HG02610 (cell line): ENCODE data around the gene PDE1A.

Source experiments
- ATAC-seq: cut with Tn5 transposase; IDR thresholded peaks from one replicate; pipeline ENCODE4 v1.9.1; 2021; ENCODE audit warnings: mild to moderate bottlenecking, moderate library complexity; ENCODE audit not compliant: unreplicated experiment

PDE1A gene

DNA sequence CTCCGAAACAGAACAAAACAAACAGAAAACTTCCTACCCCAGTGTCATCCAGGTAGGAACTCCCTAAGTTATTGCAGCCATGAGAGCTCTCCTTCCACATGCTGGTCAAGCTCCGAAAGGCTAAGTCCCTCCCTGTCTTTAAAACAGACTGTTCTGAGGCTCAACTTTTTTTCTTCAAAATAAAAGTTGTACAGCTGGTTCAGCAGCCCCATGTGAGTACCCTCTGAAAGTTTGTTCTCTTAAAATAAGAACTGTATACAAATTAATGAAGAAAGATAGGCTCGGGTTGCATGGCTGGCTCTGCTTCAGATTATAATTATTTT is at the start of gene PDE1A:
PDE1A (minus strand) TSS at position 119 of the 323 bp plus-strand sequence.
- no peak for ATAC-seq

GRCh38 chr2:182473635-182474034 is 46.8 kb upstream of the PDE1A start:
- no peak for ATAC-seq

DNA sequence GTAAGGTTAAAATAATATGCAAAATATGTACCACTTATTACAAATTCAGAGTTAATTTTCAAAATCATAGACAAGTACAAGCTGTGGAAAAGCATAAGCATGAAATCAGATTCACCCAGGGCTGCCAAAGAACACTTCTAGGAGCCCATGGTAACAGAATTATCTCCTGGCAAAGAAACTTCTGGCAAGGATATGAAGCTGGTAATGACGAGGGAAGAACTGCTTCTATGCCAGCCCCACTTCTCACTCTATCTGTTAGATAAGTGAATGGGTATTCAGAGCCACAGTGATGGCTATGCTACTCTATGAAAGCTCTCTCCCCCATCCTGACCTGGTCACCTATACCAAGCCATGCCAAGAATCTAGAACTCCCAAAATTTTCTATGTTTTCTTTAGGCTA is 36.9 kb upstream of the PDE1A start:
- ATAC-seq = no peak

DNA sequence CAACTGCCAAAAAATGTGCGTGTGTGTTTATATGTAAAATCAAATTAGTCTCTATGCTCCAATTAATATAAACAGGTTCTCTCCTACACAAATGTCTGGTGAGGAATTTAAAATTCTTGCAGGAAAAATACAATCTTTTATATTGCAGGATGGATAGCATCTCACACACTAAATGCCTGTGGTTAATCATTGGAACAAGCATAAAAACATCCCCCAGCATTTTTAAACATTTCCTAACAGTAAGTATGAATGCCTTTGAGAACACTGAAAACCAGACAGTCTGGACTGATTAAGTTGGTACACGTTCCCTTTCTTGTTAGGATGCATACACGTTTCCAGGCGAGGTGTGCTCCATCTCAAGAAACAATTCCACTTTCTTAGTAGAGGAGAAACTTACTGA is 29.9 kb upstream of the PDE1A start:
- no peak for ATAC-seq

- no peak for ATAC-seq
Measured at GRCh38 chr2:182452456-182452990, 25.7 kb upstream of the PDE1A start.

GRCh38 chr2:182448371-182448770 is 21.5 kb upstream of the PDE1A start:
- no peak for ATAC-seq

DNA sequence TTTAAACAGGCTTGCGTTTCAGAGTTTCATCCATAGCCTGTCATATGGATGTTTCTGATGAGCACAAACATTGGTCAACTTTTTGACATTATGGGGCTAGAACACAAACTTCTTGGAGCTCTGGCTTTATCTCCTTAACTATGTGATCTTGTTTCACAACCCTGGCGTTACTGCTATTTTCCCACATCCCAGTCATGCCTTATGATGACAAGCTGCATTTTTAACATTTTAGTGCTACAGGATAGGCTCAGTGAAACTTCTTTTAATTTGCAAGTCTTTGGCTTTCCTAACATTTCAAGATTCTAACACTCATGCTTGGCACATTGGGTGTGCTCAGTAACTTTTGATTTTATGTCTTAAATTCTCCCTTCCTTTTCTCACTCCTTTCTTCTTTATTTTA is 21.0 kb upstream of the PDE1A start:
- ATAC-seq = no peak

DNA sequence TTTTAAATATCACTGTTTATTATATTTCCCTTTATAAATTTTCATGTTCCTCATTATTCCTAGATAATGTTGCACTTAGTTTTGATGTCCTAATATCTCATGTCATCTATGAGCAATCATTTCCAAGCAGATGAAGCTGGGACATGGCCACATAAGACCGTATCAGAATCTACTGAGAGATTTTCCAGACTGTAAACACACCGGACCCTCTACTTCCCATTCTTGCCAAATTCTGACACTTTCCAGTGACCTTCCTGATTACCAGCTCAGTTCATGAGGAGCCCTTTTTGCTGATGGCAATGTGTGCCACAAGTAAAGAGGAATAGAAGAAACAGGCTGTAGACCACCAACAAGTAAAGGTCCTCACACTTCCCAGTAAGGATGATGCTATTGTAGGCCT is 20.3 kb upstream of the PDE1A start:
- ATAC-seq = no peak

GRCh38 chr2:182446087-182446486 is 19.3 kb upstream of the PDE1A start:
- no peak for ATAC-seq

DNA sequence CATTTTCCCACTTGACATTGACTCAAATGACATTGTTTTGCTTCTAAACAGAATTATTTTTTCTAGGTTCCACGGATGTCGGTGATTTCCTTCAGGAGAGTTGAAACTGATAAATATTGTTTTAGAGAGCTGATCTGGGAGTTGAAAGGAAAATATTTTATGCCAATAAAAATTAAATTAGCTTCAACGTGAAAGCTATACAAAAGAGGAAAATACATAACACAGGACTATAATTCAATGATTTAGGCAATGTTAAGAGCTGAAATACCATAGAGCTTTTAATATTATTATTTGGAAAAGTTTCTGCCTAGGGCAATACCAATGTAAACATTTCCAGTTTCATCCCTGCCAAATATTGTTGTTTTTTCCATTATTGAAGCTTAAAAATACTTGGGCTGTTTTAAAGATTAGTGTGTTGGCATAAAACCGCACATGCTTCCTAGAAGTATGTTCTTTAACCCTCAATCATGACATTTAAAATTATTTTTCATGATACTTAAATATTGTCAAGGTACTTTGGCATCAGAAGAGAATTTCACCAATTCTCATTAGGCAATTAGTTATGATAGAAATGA is 18.6 kb upstream of the PDE1A start:
- ATAC-seq = no peak

GRCh38 chr2:182444806-182445205 is 18.0 kb upstream of the PDE1A start:
- no peak for ATAC-seq

DNA sequence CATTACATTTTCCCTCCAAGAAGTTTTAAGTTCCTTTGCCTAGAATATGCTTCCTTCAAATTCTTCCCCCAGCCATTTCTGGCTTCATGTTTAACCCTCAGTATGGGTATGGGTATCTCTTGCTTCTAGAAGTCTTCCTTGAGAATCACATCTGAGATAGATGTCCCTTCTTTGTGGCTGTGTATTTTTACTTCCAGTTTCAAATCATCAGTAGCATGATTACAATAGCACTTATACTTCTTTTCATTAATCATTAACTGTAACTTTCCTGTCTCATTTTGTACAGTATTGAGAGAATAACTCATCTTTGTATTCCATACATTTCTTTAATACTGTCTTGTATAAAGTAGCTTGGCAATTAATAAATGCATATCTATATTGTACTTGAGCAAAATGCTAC is 17.3 kb upstream of the PDE1A start:
- ATAC-seq = no peak

- no peak for ATAC-seq
Measured at GRCh38 chr2:182436252-182436651, 9.4 kb upstream of the PDE1A start.

DNA sequence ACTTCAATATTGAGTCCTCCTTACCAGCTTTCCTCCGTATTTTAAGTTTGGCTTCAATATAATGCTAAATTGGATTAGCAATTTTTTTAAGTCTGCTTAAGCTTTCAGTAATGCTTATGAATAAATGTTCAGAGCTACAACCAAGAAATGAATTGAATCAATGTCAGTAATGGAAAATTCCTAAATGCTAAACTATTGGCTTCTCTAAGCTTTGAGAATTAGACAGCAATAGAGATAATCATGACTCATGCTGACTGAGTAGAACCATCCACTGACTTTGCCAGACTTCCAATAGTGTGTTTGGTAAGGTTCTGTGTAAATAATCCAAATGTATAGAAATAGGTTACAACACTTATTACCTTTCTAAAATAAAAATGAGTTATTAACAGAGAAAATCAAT is 8.9 kb upstream of the PDE1A start:
- no peak for ATAC-seq

DNA sequence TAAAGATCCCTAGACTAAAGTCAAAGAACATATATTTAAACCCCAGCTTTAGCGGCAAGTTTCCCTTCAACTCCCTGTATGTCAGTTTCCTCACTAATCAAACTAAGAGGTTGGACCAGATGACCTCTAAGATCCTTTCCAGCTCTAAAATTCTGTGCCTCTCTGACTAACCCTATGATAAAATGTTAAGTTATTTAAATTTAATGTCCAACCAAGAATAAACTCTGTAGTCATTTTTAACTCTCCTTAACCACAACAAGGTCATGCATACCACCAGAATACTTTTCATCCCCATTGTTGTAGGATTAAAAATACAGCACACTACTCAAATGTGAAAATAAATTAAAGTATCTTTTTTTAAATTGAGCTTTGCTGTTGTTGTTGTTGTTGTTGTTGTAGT is 5.2 kb upstream of the PDE1A start:
- no peak for ATAC-seq

GRCh38 chr2:182428476-182428875 is 1.6 kb upstream of the PDE1A start:
- ATAC-seq = no peak

DNA sequence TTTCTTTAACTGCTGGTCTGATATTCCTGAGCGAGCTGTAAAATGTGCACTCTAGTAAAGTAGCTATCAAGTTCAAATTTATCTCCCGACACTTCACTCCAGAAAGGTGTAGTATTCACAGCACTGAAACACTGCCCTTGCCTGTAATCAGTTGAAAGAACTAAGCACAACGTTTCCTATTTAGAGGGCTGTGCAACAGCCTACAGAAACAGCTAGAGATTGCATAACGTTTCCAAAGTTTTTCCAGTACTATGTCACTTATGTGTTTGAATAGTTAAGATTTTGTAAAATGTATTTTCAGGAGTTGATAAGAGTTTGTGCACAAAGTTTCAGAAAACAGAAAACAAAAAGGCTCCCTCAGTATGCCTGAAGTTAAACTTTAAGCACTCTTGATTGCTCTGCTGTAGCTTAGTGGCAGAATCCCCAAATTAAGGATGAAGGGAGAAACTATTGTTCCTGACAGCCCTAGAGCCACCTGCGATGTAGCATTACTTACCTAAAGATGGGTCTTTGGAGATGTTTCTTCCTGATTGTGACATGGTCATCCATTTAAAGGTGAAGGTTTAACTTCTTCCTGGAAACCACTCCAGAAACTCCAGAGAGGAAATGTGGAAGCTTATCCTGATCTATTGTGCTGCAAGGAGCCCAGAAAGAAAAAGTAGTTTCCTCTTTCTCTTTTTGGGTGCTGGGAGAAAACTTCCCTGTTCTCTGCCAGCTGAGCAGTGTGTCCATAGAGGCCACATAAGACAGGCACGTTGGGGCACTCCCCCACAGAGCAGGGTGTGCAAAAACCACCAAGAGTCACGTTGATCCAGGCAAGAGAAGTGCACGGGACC is 536 bp downstream of the PDE1A start:
- ATAC-seq = no peak

GRCh38 chr2:182422864-182423263 is 4.0 kb downstream of the PDE1A start:
- no peak for ATAC-seq

DNA sequence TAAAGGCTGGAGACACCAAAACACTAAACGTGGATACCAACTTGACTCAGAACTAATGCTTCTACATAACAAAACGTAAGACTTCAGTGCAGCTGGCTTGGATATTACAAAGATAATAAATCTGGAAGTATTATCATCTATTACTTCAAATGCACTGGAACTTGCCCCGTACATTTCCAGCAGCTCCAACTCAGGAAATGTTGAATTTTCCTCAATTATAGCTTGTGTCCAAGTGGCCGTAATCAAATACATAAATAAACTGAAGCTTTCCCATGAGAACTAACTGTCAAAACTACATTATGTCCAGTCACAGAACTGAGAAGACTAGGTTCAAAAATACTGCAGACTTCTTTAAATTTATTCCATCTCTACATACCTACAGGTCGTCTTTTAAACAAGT is 6.2 kb downstream of the PDE1A start:
- ATAC-seq = no peak

GRCh38 chr2:182416861-182417260 is 10.0 kb downstream of the PDE1A start:
- no peak for ATAC-seq

- no peak for ATAC-seq
Measured at GRCh38 chr2:182416191-182416590, 10.6 kb downstream of the PDE1A start.

GRCh38 chr2:182415771-182416170 is 11.1 kb downstream of the PDE1A start:
- ATAC-seq = no peak

DNA sequence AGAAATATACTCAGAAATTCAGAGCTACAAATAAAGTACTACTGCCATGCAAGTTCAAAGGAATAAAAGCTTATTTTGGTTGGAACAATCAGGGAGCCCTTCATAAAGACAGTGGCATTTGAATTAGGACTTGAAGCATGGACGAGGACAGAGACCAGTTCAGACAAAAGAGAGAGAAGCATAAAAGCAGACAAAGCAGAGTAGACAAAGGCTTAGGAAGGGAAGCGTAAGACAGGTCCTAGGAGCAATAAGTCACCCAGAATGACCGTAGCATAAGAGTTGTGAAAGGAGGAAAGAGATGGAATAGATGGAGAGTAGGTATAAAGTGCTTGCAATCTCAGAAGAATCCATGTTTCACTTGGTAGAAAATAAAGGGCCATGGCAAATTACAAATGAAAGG is 14.0 kb downstream of the PDE1A start:
- no peak for ATAC-seq
